Stimulated activated CD4-positive, alpha-beta T cell treated with anti-CD3 and anti-CD28 coated beads, Interleukin-12 subunit alpha, Interleukin-12 subunit beta, amount 100 ng/mL, for 24 hours (primary cell): ENCODE data around the gene DYSF.
A peak's percentile ranks its signal among the peaks of the same experiment; 100 is the strongest.

Source experiments
- DNase-seq, 2 experiments: peaks; one replicate each; pipeline ENCODE4 v3.0.0-alpha.2; 2020; ENCODE audit warnings: low read depth in 2 of 2

The DYSF gene

GRCh38 chr2:71530211-71530610, 76.8 kb downstream of the DYSF start:
- DNase-seq = no peak

DNA sequence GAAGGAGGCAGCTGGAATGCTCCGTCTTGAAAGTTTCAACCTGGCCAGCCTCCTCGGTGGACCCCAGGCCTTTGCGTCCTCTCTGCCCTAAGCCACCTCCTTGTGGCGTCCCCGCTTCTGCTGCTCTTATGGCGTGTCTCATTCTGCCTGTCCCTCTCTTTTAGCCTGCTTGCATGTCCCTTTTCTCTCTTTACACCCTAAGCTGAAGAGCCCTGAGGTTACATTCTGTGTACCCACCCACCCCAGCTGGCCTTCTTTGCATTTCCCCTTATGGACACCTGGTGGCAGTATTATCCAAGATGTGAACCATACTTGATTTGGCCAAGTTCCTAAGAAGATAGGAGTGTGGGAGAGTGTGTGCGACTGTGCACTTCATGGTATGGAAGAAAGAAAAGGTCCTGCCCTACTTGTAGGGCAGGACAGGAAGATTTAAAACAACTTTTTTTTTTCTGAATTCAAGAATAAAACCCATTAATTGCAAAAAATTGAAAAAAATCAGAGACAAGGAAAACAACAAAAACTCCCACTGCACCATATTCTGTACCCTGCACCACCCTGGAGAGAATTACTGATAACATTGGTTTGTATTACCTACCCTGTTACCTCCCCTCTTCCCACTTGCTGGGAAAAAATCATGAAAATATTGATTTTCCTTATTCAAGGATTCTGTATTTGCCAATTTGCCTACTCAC, 77.4 kb downstream of the DYSF start:
- no peak for DNase-seq

DNA sequence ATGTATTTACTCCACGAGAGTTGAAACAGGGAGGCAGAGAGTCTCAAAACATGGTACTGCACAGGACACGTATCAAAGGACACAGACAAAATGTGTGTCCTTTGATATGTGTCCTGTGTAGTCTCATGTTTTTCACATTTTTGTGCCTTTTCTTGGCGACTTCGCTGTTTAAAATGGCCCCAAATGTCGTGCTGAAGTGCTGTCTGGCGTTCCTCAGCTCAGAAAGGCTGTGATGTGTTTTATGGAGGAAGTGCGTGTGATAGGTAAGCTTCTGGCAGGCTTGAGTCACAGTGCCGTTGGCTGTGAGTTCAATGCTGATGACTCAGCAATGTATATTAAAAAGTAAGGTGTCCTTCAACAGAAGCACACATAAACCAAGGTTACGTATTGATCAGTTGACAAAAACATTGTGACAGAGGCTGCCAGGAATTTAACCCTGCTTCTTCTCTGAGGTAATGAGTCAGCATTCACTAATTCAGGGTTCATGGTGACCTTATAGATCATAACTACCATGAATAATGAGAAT, 78.2 kb downstream of the DYSF start:
- DNase-seq = no peak

- DNase-seq = no peak
Measured at GRCh38 chr2:71532327-71532726, 79.0 kb downstream of the DYSF start.

- DNase-seq = no peak
Measured at GRCh38 chr2:71534201-71534600, 80.8 kb downstream of the DYSF start.

DNA sequence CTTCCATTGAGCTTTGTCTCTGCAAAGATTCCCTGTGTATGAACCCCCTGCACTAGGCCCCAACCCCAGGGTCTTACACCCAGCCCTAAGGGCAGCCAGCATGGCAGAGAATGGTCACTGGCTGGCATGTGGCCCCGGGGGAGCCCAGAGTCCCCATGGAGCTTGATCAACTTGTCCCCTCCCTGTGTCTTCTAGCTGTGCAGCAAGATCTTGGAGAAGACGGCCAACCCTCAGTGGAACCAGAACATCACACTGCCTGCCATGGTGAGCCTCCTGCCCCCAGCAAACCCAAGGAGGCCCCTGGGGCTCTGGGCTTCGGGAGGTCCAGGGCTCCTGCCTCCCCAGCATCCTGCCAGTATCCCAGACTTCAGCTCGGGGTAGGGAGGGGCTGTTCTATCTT, 81.5 kb downstream of the DYSF start:
- no peak for DNase-seq

DNA sequence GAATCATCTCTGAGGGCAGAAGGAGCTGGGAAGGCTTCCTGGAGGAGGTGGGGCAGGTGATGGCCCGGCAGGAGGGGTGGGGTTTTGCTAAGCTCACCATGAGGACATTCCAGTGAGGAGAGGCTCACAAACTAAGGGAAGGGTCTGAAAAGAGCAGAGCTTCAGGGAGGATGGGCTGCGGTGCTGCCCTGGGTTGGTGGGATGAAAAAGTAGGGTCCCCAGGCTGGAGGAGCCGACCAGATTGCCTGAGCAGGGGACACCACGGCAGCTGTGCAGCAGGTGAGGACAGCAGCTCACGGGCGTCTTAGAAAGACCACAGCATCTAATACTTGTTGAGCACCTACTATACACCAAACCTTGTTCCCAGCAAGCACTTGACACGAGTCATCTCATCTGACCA, 82.2 kb downstream of the DYSF start:
- no peak for DNase-seq

- DNase-seq = no peak
Measured at GRCh38 chr2:71536226-71536671, 82.9 kb downstream of the DYSF start.

DNA sequence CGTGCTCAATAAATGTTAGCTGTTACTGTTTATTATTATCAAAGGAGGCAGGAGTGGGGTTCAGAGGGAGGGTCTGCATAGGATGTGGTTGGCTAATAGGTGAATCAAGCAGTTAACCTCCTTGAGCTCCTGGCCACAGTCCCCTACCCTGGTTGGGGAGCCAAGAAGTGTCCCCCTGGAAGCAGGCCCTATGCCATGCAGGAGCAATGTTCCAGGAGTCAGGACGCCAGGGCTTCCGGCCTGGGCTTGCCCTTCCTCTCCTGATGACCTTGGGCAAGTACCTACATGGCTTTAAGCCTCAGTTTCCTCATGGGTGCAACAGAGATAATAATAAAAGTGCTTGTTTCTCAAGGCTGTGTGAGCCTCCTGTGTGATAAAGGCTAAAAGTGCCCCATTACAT, 84.9 kb downstream of the DYSF start:
- DNase-seq = no peak

DNA sequence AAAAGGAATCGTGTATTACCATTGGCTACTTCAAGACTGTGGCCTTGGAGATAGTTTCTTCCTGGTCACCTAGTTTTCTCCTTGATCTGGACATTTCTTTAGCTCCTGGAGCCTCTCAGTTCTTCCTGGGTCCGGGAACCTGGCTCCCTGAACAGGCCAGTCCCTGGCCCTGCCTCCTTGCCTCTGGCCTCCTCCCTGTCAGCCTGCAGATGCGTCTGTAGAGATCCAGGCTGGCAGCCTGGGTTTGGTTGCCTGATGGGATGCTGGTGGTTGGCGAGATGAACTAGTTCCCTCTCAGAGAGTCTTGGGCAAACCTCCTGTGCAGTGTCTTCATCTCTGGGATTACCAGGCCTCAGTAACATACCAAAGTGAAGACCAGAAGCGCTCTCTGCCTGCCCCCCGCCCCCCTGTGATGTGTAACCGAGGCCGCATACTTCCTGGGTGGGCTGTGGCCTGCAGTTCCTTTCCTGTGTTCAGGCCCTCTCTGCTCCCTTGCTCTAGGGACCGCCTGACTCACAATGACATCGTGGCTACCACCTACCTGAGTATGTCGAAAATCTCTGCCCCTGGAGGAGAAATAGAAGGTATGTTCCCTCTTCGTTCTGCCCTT, 85.4 kb downstream of the DYSF start:
- DNase-seq = no peak

GRCh38 chr2:71540818-71541217, 87.5 kb downstream of the DYSF start:
- no peak for DNase-seq

- DNase-seq = no peak
Measured at GRCh38 chr2:71544919-71545571, 91.7 kb downstream of the DYSF start.

GRCh38 chr2:71545572-71546274, 92.4 kb downstream of the DYSF start:
- DNase-seq = peak in 1 of 2 experiments; percentile 22

GRCh38 chr2:71546275-71546638, 92.9 kb downstream of the DYSF start:
- no peak for DNase-seq

DNA sequence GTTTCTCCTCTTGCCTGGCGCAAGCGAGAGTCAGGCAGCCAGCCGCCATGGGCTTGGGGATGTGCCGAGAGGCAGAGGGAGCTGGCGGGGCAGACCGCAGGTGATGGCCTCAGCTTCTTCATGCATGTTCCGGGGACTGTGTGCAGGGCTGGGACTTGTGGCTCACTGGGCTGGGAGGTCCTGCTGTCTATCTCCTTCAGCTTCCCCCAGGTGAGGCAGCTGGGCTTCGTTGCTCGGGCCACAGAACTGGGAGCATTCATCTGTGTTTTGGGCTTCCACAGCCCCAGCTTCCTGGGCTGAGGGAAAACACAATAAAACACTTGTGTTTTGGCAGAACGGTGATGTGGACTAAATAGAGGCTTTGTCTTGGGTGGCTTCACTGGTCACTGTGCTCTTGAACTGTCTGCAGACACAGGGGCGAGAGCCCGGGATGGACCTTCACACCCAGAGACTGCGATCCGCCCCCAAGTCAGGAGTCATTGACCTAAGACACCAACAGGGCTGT, 93.5 kb downstream of the DYSF start:
- DNase-seq = no peak

DNA sequence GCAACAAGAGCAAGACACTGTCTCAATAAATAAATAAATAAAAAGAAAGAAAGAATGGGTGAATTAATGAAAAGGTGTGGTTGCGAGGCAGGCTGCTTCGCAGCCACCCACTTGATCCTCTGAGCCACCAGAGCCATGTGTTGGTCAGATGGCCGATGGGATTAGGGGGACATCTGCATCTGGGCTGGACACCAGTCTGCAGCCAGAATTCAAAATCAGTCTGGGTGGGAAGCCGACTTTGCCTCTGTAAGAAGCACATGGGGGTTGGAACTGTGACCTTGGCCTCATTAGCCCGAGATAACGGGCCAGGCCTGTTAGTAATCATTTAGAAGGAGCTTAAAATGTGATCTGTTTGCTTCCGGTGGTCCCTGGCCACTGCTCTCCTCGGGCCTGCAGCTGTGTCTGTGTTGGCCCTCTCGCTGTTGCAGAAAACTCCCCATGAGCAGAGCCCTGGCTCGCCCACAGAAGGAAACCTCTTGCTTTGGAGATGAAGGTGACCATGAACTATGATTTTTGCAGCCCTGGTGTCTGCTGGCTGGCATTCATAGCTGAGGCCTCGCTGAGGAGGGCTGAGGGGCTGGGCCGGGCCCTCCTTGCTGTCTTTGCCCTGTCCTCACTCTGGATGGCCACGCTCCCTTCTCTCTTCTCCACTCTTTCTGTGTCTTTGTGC, 94.4 kb downstream of the DYSF start:
- DNase-seq = no peak

DNA sequence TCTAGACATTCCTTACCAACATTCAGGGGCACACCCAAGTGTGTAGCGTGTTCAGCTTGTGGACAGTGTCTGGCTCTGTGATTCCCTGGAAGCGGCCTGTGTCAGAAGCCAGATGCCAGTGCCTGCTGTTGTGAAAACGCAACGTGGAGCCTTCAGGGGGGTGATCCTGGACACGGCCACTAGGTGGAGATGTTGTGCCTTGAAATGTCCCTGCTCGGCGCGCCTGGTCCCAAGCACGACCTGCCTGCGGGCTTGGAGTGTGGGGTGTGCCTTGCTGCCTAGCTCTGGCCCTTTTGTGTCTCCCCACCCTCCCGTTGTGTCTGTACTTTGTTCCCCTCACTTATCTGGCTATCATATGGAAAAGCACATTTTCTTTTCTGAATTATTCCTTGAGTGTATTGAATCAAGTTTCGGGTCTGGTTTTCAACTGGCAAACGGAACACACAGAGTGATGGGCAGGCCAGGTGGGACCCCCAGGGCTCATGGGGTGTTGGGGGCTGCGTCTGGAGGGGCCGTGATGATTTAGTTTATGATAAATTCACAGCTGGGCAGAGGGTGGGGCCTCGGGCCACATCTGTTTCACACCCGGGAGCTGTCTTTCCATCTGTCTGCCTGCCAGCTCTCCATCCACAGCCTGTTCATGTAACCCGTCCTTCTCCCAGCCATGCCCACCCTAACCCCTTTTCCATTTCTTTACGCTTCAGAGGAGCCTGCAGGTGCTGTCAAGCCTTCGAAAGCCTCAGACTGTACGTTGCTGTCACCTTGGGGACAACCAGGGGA, 95.5 kb downstream of the DYSF start:
- peak; percentile 39 to 67 for DNase-seq

- DNase-seq = no peak
Measured at GRCh38 chr2:71550801-71551630, 97.7 kb downstream of the DYSF start.

GRCh38 chr2:71551631-71551915, 98.2 kb downstream of the DYSF start:
- DNase-seq = no peak

DNA sequence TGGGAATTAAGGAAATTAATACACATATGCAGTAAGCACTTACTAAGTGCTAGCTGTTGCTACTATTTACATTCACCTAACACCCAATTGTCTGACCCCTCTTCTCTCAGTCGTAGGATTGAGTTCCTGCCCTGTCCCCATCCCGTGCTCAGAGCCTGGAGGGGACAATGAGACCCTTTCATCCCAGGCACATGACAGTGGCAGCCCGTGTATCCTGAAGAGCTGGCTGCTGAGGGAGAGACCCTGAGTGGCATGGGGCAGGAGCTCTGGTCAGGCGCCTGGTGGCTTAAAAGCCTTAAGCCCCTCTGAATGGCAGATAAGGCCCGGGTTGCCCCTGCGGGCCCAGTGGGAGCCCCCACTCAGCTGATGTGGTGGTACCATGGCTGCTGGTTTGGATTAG, 99.0 kb downstream of the DYSF start:
- no peak for DNase-seq
